ENCODE data around the gene SSH2. TPM values are rescaled to one million over a fixed set of nuclear protein-coding genes. Genes with fewer than 3 reads are reported as not detected.

Gene SSH2
- total and polyA plus RNA-seq, 2 of the 13 experiments (the other 11 are each of a cell fraction or from before 2014, with no cell fraction given) = 6.0 to 6.4 TPM

DNA sequence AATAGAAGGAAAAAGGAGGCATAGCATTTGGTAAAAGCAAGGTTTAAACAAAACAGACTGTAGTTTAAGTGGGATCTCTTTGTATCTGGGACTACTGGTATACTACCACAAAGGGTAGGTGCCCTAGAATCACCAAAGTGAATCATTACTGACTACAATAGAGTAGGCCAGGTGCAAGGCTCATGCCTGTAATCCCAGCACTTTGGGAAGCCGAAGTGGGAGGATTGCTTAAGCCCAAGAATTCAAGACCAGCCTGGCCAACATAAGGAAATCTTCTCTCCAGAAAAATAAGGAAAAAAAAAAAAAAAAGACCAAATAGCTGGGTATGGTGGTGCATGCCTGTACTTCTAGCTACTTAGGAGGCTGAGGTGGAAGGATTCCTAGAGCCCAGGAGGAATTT lies 246.5 kb downstream of the SSH2 start (continued):
- TF ChIP-seq, protein P1, sequence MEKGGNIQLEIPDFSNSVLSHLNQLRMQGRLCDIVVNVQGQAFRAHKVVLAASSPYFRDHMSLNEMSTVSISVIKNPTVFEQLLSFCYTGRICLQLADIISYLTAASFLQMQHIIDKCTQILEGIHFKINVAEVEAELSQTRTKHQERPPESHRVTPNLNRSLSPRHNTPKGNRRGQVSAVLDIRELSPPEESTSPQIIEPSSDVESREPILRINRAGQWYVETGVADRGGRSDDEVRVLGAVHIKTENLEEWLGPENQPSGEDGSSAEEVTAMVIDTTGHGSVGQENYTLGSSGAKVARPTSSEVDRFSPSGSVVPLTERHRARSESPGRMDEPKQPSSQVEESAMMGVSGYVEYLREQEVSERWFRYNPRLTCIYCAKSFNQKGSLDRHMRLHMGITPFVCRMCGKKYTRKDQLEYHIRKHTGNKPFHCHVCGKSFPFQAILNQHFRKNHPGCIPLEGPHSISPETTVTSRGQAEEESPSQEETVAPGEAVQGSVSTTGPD (CRISPR knock-in tag; IDR thresholded peaks at IDR 0.05) = no peak
- no peak for TF ChIP-seq CC2D1A (CRISPR knock-in tag; IDR thresholded peaks at IDR 0.05)
- no peak for TF ChIP-seq HNRNPH1 (optimal IDR thresholded peaks at IDR 0.05; ENCODE audit: low read depth, low read length)

DNA sequence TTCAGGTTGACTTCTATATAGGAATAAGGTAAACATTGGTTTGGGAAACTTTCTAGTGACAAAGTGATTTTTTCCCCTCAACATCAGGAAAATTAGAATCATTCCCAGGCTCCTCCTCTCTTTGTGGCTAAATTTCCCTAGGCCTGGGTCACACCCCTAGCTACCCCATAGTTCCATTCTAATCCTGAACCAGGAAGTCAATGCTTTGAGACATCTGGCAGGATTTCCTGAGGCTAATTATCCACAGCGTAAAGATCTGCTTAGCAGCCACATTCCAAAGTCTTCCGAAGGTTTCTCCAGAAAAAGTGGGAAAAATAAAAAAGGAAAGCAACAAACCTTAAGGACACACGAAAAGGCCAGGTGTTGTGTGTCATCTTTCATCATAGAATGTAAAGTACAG lies 247.0 kb downstream of the SSH2 start:
- CTCF ChIA-PET (ENCODE audit: low intra/inter-chr PET ratio, low total read pairs) = no interaction called here
- no peak for ATAC-seq

More for the DNA sequence above, 247.0 kb downstream of the SSH2 start:
- H3K9ac ChIP-seq (ENCODE audit: insufficient read depth, low read depth, low read length) = no peak overlapping the region
- BruUV-seq (replicated peaks) = no TSS peak
- H3K4me1 ChIP-seq (ENCODE audit: insufficient read depth, low read length) = no peaks in the 10 kb centered on the region
- FAIRE-seq (no peak), DNase-seq (ENCODE audit: low spot score) (no peak)
- TF ChIP-seq GPN1 (CRISPR knock-in tag; IDR thresholded peaks at IDR 0.05; ENCODE audit: borderline replicate concordance) (no peak), NFYB (CRISPR knock-in tag; IDR thresholded peaks at IDR 0.05) (no peak), HOXA7 (CRISPR knock-in tag; IDR thresholded peaks at IDR 0.05) (no peak), HNRNPL (IDR thresholded peaks at IDR 0.05; ENCODE audit: low read depth, low read length) (no peak), SIN3A (IDR thresholded peaks at IDR 0.05; ENCODE audit: borderline replicate concordance, low read depth, low read length) (no peak), HDAC2 (CRISPR knock-in tag; IDR thresholded peaks at IDR 0.05) (no peak), JUNB (CRISPR knock-in tag; IDR thresholded peaks at IDR 0.05; ENCODE audit: borderline replicate concordance) (no peak), YEATS2 (CRISPR knock-in tag; IDR thresholded peaks at IDR 0.05; ENCODE audit: borderline replicate concordance) (no peak), NR3C1 (CRISPR knock-in tag; IDR thresholded peaks at IDR 0.05) (no peak)
- TF ChIP-seq, protein P2, sequence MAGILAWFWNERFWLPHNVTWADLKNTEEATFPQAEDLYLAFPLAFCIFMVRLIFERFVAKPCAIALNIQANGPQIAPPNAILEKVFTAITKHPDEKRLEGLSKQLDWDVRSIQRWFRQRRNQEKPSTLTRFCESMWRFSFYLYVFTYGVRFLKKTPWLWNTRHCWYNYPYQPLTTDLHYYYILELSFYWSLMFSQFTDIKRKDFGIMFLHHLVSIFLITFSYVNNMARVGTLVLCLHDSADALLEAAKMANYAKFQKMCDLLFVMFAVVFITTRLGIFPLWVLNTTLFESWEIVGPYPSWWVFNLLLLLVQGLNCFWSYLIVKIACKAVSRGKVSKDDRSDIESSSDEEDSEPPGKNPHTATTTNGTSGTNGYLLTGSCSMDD (CRISPR knock-in tag; IDR thresholded peaks at IDR 0.05) = no peak
- TF ChIP-seq, protein P3, sequence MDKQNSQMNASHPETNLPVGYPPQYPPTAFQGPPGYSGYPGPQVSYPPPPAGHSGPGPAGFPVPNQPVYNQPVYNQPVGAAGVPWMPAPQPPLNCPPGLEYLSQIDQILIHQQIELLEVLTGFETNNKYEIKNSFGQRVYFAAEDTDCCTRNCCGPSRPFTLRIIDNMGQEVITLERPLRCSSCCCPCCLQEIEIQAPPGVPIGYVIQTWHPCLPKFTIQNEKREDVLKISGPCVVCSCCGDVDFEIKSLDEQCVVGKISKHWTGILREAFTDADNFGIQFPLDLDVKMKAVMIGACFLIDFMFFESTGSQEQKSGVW (CRISPR knock-in tag; IDR thresholded peaks at IDR 0.05; ENCODE audit: borderline replicate concordance) = no peak
- intact Hi-C loops (cut with micrococcal nuclease; ENCODE audit: unreplicated experiment) = no loop called here
- H4K20me1 ChIP-seq (ENCODE audit: insufficient read depth, low read length) = no peaks in the 10 kb centered on the region
- H3K36me3 ChIP-seq (replicated peaks in 1 of 2; ENCODE audit: control insufficient read depth in 1 of 2, insufficient read depth in 2 of 2, low read length in 2 of 2) = no peaks in the 10 kb centered on the region
- no peaks in the 10 kb centered on the region for H3K27me3 ChIP-seq (ENCODE audit: control insufficient read depth in 1 of 2, insufficient read depth in 2 of 2, low read length in 2 of 2)
- no peaks in the 10 kb centered on the region for H3K79me2 ChIP-seq (ENCODE audit: insufficient read depth, low read length)
- H3K27ac ChIP-seq (ENCODE audit: extremely low read length, insufficient read depth, low read length) = no peak overlapping the region
- in situ Hi-C loops (cut with HindIII; ENCODE audit: extremely low pct_ligation_motif_present, low pct_unique_long_range_greater_than_20kb) = no loop called here
- POLR2A ChIA-PET = no interaction called here
- no peak overlapping the region for H3K4me3 ChIP-seq (replicated peaks in 1 of 3; ENCODE audit: insufficient read depth in 1 of 3, low read depth in 2 of 3, low read length in 3 of 3)
- no peak overlapping the region for H2AFZ ChIP-seq (ENCODE audit: low read length)
- H3K9me3 ChIP-seq (ENCODE audit: low read length) = no peaks in the 10 kb centered on the region
- no peak overlapping the region for H3K4me2 ChIP-seq (ENCODE audit: low read depth, low read length)
- 95% methylated on average over 3 of the region's 3 CpGs for WGBS (ENCODE audit: low lambda C conversion rate)

Data from HepG2 (cell line).